K562 (cell line): ENCODE data around the gene NAT8L. TPM values are rescaled to one million over a fixed set of nuclear protein-coding genes. Genes with fewer than 3 reads are reported as not detected.

Source experiments
- ATAC-seq: fragments of 200-7000 bp; cut with Tn5 transposase; 3 replicates; pipeline ENCODE4 v1.9.1; 2020; ENCODE audit warnings: moderate library complexity
- BruUV-seq: library from RNA; stranded (reverse); fragments of 400-500 nt; replicated peaks from 2 replicates; lab custom pipeline; 2021; lab: Mats Ljungman, UMichigan
- CTCF ChIA-PET: fragments of 300-600 bp; formaldehyde crosslinking; extraction: SDS; loops from one replicate; lab custom pipeline; 2021; ENCODE audit warnings: low intra/inter-chr PET ratio; lab: Yijun Ruan, JAX
- POLR2A ChIA-PET: fragments of 300-600, 350-650 bp; sonication (Branson Sonifier 250); formaldehyde crosslinking; extraction: SDS; loops from one replicate; lab custom pipeline; 2021; ENCODE audit warnings: antibody characterized with exemption, inconsistent platforms; lab: Yijun Ruan, JAX
- DNase-seq, 4 experiments: peaks; one replicate each; pipeline versions ENCODE4 v3.0.0 to v3.0.0-alpha.2; 2011 to 2018; ENCODE audit warnings: low spot score in 3 of 4, mixed read lengths in 3 of 4; ENCODE audit errors: extremely low read depth in 1 of 4
- FAIRE-seq: peaks from 2 replicates; lab custom pipeline; 2011; peaks lifted over from hg19 to GRCh38; lab: Jason Lieb, UNC
- H2AFZ ChIP-seq: 2 replicates; pipeline ENCODE4 v1.6.0; 2011; ENCODE audit warnings: low read depth, low read length, control low read depth, inconsistent platforms
- H3K27ac ChIP-seq: fragments of 200-600 bp; 3 replicates; pipeline ENCODE4 v1.8.0; 2011; ENCODE audit warnings: low read depth, mild to moderate bottlenecking, control low read depth, inconsistent platforms, low read length, moderate library complexity, mixed read lengths; ENCODE audit errors: extremely low read depth
- H3K27me3 ChIP-seq, 2 experiments: fragments of 300-600 bp in 1 of 2; 2 replicates in 1 of 2; 3 replicates in 1 of 2; pipeline versions ENCODE4 v1.6.0 to v1.8.0; 2011; ENCODE audit warnings: inconsistent platforms in 2 of 2, low read length in 2 of 2, mild to moderate bottlenecking in 1 of 2, mixed read lengths in 1 of 2, moderate library complexity in 1 of 2; ENCODE audit not compliant: control insufficient read depth in 2 of 2, insufficient read depth in 2 of 2
- H3K36me3 ChIP-seq: fragments of 300-600 bp; 3 replicates; pipeline ENCODE4 v1.8.0; 2011; ENCODE audit warnings: mild to moderate bottlenecking, low read length, inconsistent platforms; ENCODE audit not compliant: control insufficient read depth, insufficient read depth
- H3K4me1 ChIP-seq, 2 experiments: fragments of 200-600 bp in 1 of 2; replicated peaks in 1 of 2; 2 replicates in 1 of 2; 3 replicates in 1 of 2; pipeline versions ENCODE4 v1.5.1 to v1.8.0; 2011; ENCODE audit warnings: inconsistent platforms in 2 of 2, low read length in 2 of 2, mild to moderate bottlenecking in 1 of 2, mixed read lengths in 1 of 2, moderate library complexity in 1 of 2; ENCODE audit not compliant: control insufficient read depth in 2 of 2, insufficient read depth in 2 of 2
- H3K4me2 ChIP-seq: 2 replicates; pipeline ENCODE4 v1.6.1; 2011; ENCODE audit warnings: low read length, control low read depth, inconsistent platforms, mixed read lengths; ENCODE audit not compliant: insufficient read depth
- H3K4me3 ChIP-seq: fragments of 200-600 bp; sonication (generic), shearing (Covaris generic); 2 replicates; pipeline ENCODE4 v1.5.1; 2016; ENCODE audit warnings: control low read depth, inconsistent platforms
- H3K79me2 ChIP-seq: fragments of 200-600 bp; 3 replicates; pipeline ENCODE4 v1.8.0; 2011; ENCODE audit warnings: low read length, inconsistent platforms; ENCODE audit not compliant: control insufficient read depth, insufficient read depth
- H3K9ac ChIP-seq, 2 experiments: 2 replicates each; pipeline versions ENCODE4 v1.6.0 to v1.6.1; 2011; ENCODE audit warnings: low read depth in 2 of 2, low read length in 2 of 2, control low read depth in 1 of 2, inconsistent platforms in 1 of 2, mild to moderate bottlenecking in 1 of 2, mixed read lengths in 1 of 2; ENCODE audit not compliant: insufficient read depth in 1 of 2
- H3K9me1 ChIP-seq: one replicate; pipeline ENCODE4 v1.6.0; 2011; ENCODE audit warnings: inconsistent platforms, mild to moderate bottlenecking, low read length, moderate library complexity; ENCODE audit not compliant: control insufficient read depth, insufficient read depth
- H3K9me3 ChIP-seq: replicated peaks from 2 replicates; pipeline ENCODE4 v1.5.1; 2011; ENCODE audit warnings: low read depth, low read length, inconsistent platforms; ENCODE audit not compliant: control insufficient read depth, insufficient read depth
- H4K20me1 ChIP-seq: replicated peaks from 2 replicates; pipeline ENCODE4 v1.6.1; 2011; ENCODE audit warnings: low read length, inconsistent platforms, mixed read lengths; ENCODE audit not compliant: control insufficient read depth, insufficient read depth
- CHD1 ChIP-seq: fragments of 200-600 bp; sonication (generic); IDR thresholded peaks from one replicate; pipeline ENCODE4 v1.6.1; 2012; ENCODE audit warnings: mild to moderate bottlenecking, moderate library complexity, low read length, inconsistent platforms
- CSDE1 ChIP-seq, 2 experiments: fragments of 450-650 bp; IDR thresholded peaks; 2 replicates each; pipeline ENCODE4 v1.6.1; 2016; ENCODE audit warnings: mild to moderate bottlenecking in 1 of 2
- HNRNPLL ChIP-seq: fragments of 200-400 bp; formaldehyde crosslinking; IDR thresholded peaks from 2 replicates; pipeline ENCODE4 v1.6.1; 2017; ENCODE audit warnings: low read length, low read depth, mild to moderate bottlenecking; ENCODE audit not compliant: poor library complexity, severe bottlenecking
- NONO ChIP-seq, 2 experiments: fragments of 200-400 bp in 1 of 2; fragments of 450-650 bp in 1 of 2; formaldehyde crosslinking in 1 of 2; IDR thresholded peaks; 2 replicates each; pipeline ENCODE4 v1.6.1; 2017; ENCODE audit warnings: low read depth in 2 of 2, mild to moderate bottlenecking in 2 of 2, moderate library complexity in 2 of 2, low read length in 1 of 2
- NR1H2 ChIP-seq: sonication (generic); formaldehyde crosslinking; IDR thresholded peaks from 2 replicates; pipeline ENCODE4 v1.4.0; 2020; ENCODE audit warnings: mild to moderate bottlenecking, missing genetic modification reagents
- POLR3G ChIP-seq: IDR thresholded peaks from 2 replicates; pipeline ENCODE4 v1.6.1; 2011; ENCODE audit not compliant: insufficient read length, insufficient replicate concordance; ENCODE audit errors: extremely low read depth
- RBFOX2 ChIP-seq: fragments of 200-400 bp; formaldehyde crosslinking; IDR thresholded peaks from 2 replicates; pipeline ENCODE4 v1.6.1; 2017; ENCODE audit warnings: low read depth, mild to moderate bottlenecking, low read length, moderate library complexity
- SRSF9 ChIP-seq: fragments of 200-400 bp; formaldehyde crosslinking; IDR thresholded peaks from 2 replicates; pipeline ENCODE4 v1.6.1; 2017; ENCODE audit warnings: low read depth, low read length, borderline replicate concordance
- YY1 ChIP-seq, 3 experiments: IDR thresholded peaks; 2 replicates each; pipeline ENCODE4 v1.6.1; 2011; ENCODE audit warnings: low read length in 2 of 3, mild to moderate bottlenecking in 2 of 3, moderate library complexity in 2 of 3, borderline replicate concordance in 1 of 3, control low read depth in 1 of 3, low read depth in 1 of 3; ENCODE audit not compliant: insufficient read depth in 3 of 3, insufficient replicate concordance in 2 of 3, control insufficient read depth in 1 of 3, insufficient read length in 1 of 3; ENCODE audit errors: extremely low read depth in 1 of 3
- WGBS: fragments of 100-300 bp; shearing (Covaris generic); methylation state at CpG from one replicate; pipeline ENCODE4 v1.1.6; 2016; ENCODE audit warnings: low coverage, mixed read lengths; ENCODE audit not compliant: insufficient coverage; ENCODE audit errors: missing lambda C conversion rate; 5-methylcytosine and 5-hydroxymethylcytosine counted together
- in situ Hi-C: fragments of 300-500 bp; cut with MboI; formaldehyde crosslinking; loops from 4 replicates; pipeline ENCODE4 v1.15.0; 2018; ENCODE audit warnings: inconsistent platforms, mixed read lengths
- intact Hi-C: fragments of 100-400 bp; cut with micrococcal nuclease; formaldehyde crosslinking; loops from 2 replicates; pipeline ENCODE4 v1.14.2; 2022
- polyA plus RNA-seq, 8 experiments: library from polyadenylated mRNA; depleted of rRNA in 4 of 8; stranded (reverse) in 5 of 8; unstranded in 3 of 8; fragments of >200 nt; fragmentation: Nextera tagmentation in 2 of 8; fragmentation: Illumina TruSeq in 1 of 8; extraction: Ambion mirVana in 2 of 8; extraction: Trizol in 1 of 8; gene quantifications; 2 replicates each; pipeline versions ENCODE4 v1.2.1 to v1.2.3, GENCODE V29; 2011 to 2014; ENCODE audit warnings: inconsistent platforms in 1 of 8, missing spikeins in 1 of 8
- total RNA-seq, 7 experiments: library from RNA; depleted of rRNA in 6 of 7; stranded (reverse); fragments of >200 nt in 6 of 7; fragmentation: Illumina TruSeq in 2 of 7; extraction: Trizol in 2 of 7; gene quantifications; 2 replicates each; pipeline versions ENCODE4 v1.2.1 to v1.2.3, GENCODE V29; 2011 to 2021; ENCODE audit warnings: low replicate concordance in 1 of 7
- TF ChIP-seq, protein P1 (sequence below): fragments of 250-450 bp; sonication (Bioruptor Pico); IDR thresholded peaks from 2 replicates; pipeline ENCODE4 v1.8.0; 2022; ENCODE audit warnings: inconsistent platforms
- TF ChIP-seq, protein P2 (sequence below): sonication (generic); formaldehyde crosslinking; IDR thresholded peaks from 2 replicates; pipeline ENCODE4 v1.8.0; 2022; ENCODE audit warnings: mild to moderate bottlenecking, missing genetic modification reagents
- TF ChIP-seq, protein P3 (sequence below): fragments of 250-450 bp; sonication (Bioruptor Pico); IDR thresholded peaks from 2 replicates; pipeline ENCODE4 v1.4.0; 2020; ENCODE audit warnings: mild to moderate bottlenecking
- TF ChIP-seq, protein P4 (sequence below): fragments of 450-650 bp; formaldehyde crosslinking; IDR thresholded peaks from 2 replicates; pipeline ENCODE4 v1.4.0; 2022; ENCODE audit warnings: mild to moderate bottlenecking, moderate library complexity

Gene NAT8L
- total and polyA plus RNA-seq, 9 of the 15 experiments (the other 6 are each of a cell fraction or from before 2014, with no cell fraction given): 0.06 to 11.0 (median 1.5) TPM

DNA sequence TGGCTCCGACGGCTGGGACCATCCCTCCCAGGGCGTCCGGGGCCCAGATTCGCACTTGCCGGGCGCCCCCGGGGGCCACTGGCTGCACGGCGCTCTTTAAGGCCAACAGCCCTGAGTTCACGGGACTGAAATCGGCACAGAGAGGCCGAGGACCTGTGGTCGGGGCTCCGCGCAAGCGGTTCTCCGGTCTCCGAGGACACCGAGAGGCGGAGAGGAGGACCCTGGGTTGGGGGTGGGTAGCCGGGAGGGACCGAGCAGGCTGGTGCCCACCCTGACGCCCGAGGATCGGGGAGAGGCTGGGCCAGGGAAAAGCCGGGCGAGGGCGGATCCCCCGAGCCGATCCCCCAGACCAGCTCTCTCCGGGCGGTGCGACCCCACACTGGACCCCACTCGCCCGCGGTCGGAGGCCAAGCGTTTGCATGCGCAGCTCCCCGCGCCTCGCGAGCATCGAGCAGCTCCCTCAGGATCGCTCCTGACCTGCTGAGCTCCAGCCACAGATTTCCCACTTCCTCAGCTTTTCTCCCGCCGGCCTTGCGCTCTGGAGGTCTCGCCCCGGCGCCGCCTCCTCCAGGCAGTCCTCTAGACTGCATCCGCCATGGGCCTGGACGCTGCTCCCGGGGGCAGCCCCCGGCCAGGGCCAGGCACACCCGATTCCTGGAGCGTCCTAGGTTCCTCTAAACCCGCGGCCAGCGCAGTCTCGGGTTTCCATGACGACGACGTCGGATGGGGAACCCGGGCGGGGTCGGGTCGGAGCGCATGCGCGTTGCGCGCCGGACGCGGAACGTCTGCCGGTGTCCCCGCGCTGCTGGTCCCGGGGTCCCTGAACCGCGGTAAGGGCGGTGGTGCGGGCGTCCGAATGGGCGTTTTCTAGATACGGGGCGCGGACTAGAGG lies 17.6 kb upstream of the NAT8L start:
- H3K4me1 ChIP-seq: peaks cover 3 to 46% of the 10 kb centered on the region in 2 experiments; a peak in 2 of 5 replicates
- FAIRE-seq (peak; percentile 89), ATAC-seq (peak; percentile 89), DNase-seq (peak; percentile 92 to 95 (median 94))
- H3K27ac ChIP-seq: peak overlapping the region; percentile 58; the same call in 1 of the 3 replicates
- in situ Hi-C loops: no loop called here
- no peaks in the 10 kb centered on the region for H3K9me3 ChIP-seq
- intact Hi-C loops: loop anchor here (5.0 kb wide), 1 partner anchor 34 kb away; the partner anchor contains the start of gene NELFA
- no peaks in the 10 kb centered on the region for H3K79me2 ChIP-seq
- peak overlapping the region; percentile 89 for H2AFZ ChIP-seq
- 28% methylated on average over 62 of the region's 94 CpGs for WGBS
- H3K27me3 ChIP-seq: no peaks in the 10 kb centered on the region
- H3K4me2 ChIP-seq: peak overlapping the region; percentile 68; the same call in 1 of the 2 replicates
- H3K4me3 ChIP-seq: peak overlapping the region; percentile 68
- POLR2A ChIA-PET: interaction anchor here (0.6 kb wide), 1 partner anchor 320 kb away, joined by 3 read pairs; the partner anchor contains the start of genes TACC3 and TMEM129
- H4K20me1 ChIP-seq: no peaks in the 10 kb centered on the region
- no TSS peak for BruUV-seq
- no peaks in the 10 kb centered on the region for H3K9me1 ChIP-seq
- no peaks in the 10 kb centered on the region for H3K36me3 ChIP-seq
- peak overlapping the region in 1 of 2 experiments; percentile 92; a peak in 2 of 4 replicates for H3K9ac ChIP-seq
- CTCF ChIA-PET: interaction anchor here (0.6 kb wide), 1 partner anchor 32 kb away, joined by 4 read pairs; no protein-coding TSS in a partner anchor
- peak in 1 of 3 experiments; percentile 30 for TF ChIP-seq YY1 (IDR thresholded peaks at IDR 0.05; ENCODE audit: borderline replicate concordance in 1 of 3, control insufficient read depth in 1 of 3, extremely low read depth in 1 of 3, insufficient read depth in 3 of 3, insufficient read length in 1 of 3, insufficient replicate concordance in 2 of 3, low read depth in 1 of 3, low read length in 2 of 3)
- TF ChIP-seq RBFOX2: peak; percentile 70
- TF ChIP-seq SRSF9: no peak
- no peak for TF ChIP-seq CHD1
- TF ChIP-seq, protein P1, sequence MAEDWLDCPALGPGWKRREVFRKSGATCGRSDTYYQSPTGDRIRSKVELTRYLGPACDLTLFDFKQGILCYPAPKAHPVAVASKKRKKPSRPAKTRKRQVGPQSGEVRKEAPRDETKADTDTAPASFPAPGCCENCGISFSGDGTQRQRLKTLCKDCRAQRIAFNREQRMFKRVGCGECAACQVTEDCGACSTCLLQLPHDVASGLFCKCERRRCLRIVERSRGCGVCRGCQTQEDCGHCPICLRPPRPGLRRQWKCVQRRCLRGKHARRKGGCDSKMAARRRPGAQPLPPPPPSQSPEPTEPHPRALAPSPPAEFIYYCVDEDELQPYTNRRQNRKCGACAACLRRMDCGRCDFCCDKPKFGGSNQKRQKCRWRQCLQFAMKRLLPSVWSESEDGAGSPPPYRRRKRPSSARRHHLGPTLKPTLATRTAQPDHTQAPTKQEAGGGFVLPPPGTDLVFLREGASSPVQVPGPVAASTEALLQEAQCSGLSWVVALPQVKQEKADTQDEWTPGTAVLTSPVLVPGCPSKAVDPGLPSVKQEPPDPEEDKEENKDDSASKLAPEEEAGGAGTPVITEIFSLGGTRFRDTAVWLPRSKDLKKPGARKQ (CRISPR knock-in tag): peak; percentile 99
- TF ChIP-seq, protein P2, sequence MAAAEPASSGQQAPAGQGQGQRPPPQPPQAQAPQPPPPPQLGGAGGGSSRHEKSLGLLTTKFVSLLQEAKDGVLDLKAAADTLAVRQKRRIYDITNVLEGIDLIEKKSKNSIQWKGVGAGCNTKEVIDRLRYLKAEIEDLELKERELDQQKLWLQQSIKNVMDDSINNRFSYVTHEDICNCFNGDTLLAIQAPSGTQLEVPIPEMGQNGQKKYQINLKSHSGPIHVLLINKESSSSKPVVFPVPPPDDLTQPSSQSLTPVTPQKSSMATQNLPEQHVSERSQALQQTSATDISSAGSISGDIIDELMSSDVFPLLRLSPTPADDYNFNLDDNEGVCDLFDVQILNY: no peak
- TF ChIP-seq, protein P3, sequence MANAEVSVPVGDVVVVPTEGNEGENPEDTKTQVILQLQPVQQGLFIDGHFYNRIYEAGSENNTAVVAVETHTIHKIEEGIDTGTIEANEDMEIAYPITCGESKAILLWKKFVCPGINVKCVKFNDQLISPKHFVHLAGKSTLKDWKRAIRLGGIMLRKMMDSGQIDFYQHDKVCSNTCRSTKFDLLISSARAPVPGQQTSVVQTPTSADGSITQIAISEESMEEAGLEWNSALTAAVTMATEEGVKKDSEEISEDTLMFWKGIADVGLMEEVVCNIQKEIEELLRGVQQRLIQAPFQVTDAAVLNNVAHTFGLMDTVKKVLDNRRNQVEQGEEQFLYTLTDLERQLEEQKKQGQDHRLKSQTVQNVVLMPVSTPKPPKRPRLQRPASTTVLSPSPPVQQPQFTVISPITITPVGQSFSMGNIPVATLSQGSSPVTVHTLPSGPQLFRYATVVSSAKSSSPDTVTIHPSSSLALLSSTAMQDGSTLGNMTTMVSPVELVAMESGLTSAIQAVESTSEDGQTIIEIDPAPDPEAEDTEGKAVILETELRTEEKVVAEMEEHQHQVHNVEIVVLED (CRISPR knock-in tag): peak; percentile 24; the same call in 1 of the 2 replicates
- TF ChIP-seq CSDE1 (IDR thresholded peaks at IDR 0.05): peak in 1 of 2 experiments; percentile 78; a peak in 2 of 4 replicates
- TF ChIP-seq, protein P4, sequence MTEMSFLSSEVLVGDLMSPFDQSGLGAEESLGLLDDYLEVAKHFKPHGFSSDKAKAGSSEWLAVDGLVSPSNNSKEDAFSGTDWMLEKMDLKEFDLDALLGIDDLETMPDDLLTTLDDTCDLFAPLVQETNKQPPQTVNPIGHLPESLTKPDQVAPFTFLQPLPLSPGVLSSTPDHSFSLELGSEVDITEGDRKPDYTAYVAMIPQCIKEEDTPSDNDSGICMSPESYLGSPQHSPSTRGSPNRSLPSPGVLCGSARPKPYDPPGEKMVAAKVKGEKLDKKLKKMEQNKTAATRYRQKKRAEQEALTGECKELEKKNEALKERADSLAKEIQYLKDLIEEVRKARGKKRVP (CRISPR knock-in tag): no peak
- TF ChIP-seq NR1H2 (CRISPR knock-in tag): no peak
- peak; percentile 63 for TF ChIP-seq HNRNPLL
- no peak for TF ChIP-seq NONO (IDR thresholded peaks at IDR 0.05; ENCODE audit: low read depth in 2 of 2, low read length in 1 of 2)
- no peak for TF ChIP-seq POLR3G
